SK-N-MC (cell line): ENCODE results near the gene UBXN11.
A peak's percentile ranks its signal among the peaks of the same experiment; 100 is the strongest.
"Not testable (repeated sequence)": the region's sequence is repeated elsewhere in the genome, so short reads cannot be mapped to it uniquely, and the experiment has no call there.

ENCODE experiments used
- DNase-seq: peaks from one replicate; pipeline ENCODE4 v3.0.0-alpha.2; 2011; ENCODE audit warnings: low read depth, low spot score
- H3K27ac ChIP-seq: fragments of 200-600 bp; sonication (generic); 2 replicates; pipeline ENCODE4 v1.5.1; 2016; ENCODE audit warnings: mixed run types
- H3K36me3 ChIP-seq: fragments of 200-600 bp; sonication (generic); 2 replicates; pipeline ENCODE4 v1.6.1; 2017; ENCODE audit warnings: antibody characterized with exemption, low read length, mixed read lengths; ENCODE audit not compliant: insufficient read depth
- H3K4me3 ChIP-seq: fragments of 200-600 bp; sonication (generic); 2 replicates; pipeline ENCODE4 v1.5.1; 2016
- H3K9ac ChIP-seq: fragments of 200-600 bp; sonication (generic); 2 replicates; pipeline ENCODE4 v1.8.0; 2017; ENCODE audit warnings: mixed run types, mixed read lengths; ENCODE audit not compliant: insufficient read length
- H3K9me3 ChIP-seq: fragments of 200-600 bp; sonication (generic); 2 replicates; pipeline ENCODE4 v1.6.1; 2017; ENCODE audit warnings: low read depth, mild to moderate bottlenecking, antibody characterized with exemption, low read length, moderate library complexity, mixed read lengths
- EZH2 ChIP-seq: fragments of 200-600 bp; sonication (generic); IDR thresholded peaks from one replicate; pipeline ENCODE4 v1.6.1; 2017; ENCODE audit warnings: antibody characterized with exemption
- FOXP2 ChIP-seq: optimal IDR thresholded peaks from 2 replicates; pipeline ENCODE3; 2011; ENCODE audit warnings: mild to moderate bottlenecking, moderate library complexity; ENCODE audit not compliant: insufficient read depth; ENCODE audit errors: extremely low read length, control extremely low read depth
- POLR2AphosphoS5 ChIP-seq: IDR thresholded peaks from 2 replicates; pipeline ENCODE4 v1.6.1; 2012; ENCODE audit warnings: mild to moderate bottlenecking, low read depth, low read length, borderline replicate concordance

Gene UBXN11

GRCh38 chr1:26317146-26317545 is 10.7 kb upstream of the UBXN11 start:
- DNase-seq = no peak
- Histone ChIP-seq H3K9me3 (no peaks in the 10 kb centered on the region), H3K27ac (no peak overlapping the region), H3K36me3 (no peaks in the 10 kb centered on the region), H3K9ac (no peak overlapping the region), H3K4me3 (no peak overlapping the region)
- no peak for TF ChIP-seq POLR2AphosphoS5

- DNase-seq = no peak
- no peak for TF ChIP-seq EZH2
- no peaks in the 10 kb centered on the region for H3K36me3 ChIP-seq
- no peak overlapping the region for H3K4me3 ChIP-seq
- no peaks in the 10 kb centered on the region for H3K9me3 ChIP-seq
- no peak overlapping the region for H3K27ac ChIP-seq
- H3K9ac ChIP-seq = no peak overlapping the region
Observed at GRCh38 chr1:26315874-26316850, 9.7 kb upstream of the UBXN11 start.

GRCh38 chr1:26314501-26314900 is 8.1 kb upstream of the UBXN11 start:
- TF ChIP-seq FOXP2 = no peak
- no peak for TF ChIP-seq POLR2AphosphoS5
- no peak for TF ChIP-seq EZH2
- H3K36me3 ChIP-seq = no peaks in the 10 kb centered on the region
- no peak for DNase-seq
- no peaks in the 10 kb centered on the region for H3K9me3 ChIP-seq
- H3K27ac ChIP-seq = no peak overlapping the region
- H3K9ac ChIP-seq = no peak overlapping the region
- no peak overlapping the region for H3K4me3 ChIP-seq

GRCh38 chr1:26307966-26308899 is 1.8 kb upstream of the UBXN11 start:
- not testable (repeated sequence) for DNase-seq, H3K4me3 ChIP-seq, H3K9me3 ChIP-seq, H3K27ac ChIP-seq, H3K9ac ChIP-seq, H3K36me3 ChIP-seq

- peak overlapping the region; percentile 82 for H3K9ac ChIP-seq
- H3K4me3 ChIP-seq = peak overlapping the region; percentile 89
- H3K27ac ChIP-seq = no peak overlapping the region
- no peaks in the 10 kb centered on the region for H3K9me3 ChIP-seq
- no peaks in the 10 kb centered on the region for H3K36me3 ChIP-seq
- no peak for TF ChIP-seq POLR2AphosphoS5
- no peak for TF ChIP-seq EZH2
- TF ChIP-seq FOXP2 = no peak
- no peak for DNase-seq
Observed at GRCh38 chr1:26307363-26307781, 936 bp upstream of the UBXN11 start.

- no peak for DNase-seq
- H3K4me3 ChIP-seq = peak overlapping the region; percentile 89
- H3K36me3 ChIP-seq = no peaks in the 10 kb centered on the region
- no peak for TF ChIP-seq POLR2AphosphoS5
- H3K9ac ChIP-seq = peak overlapping the region; percentile 77
- H3K27ac ChIP-seq = no peak overlapping the region
- no peaks in the 10 kb centered on the region for H3K9me3 ChIP-seq
Observed at GRCh38 chr1:26305667-26306289, 658 bp downstream of the UBXN11 start.

GRCh38 chr1:26302733-26303405 is 3.6 kb downstream of the UBXN11 start:
- Histone ChIP-seq H3K9me3 (no peaks in the 10 kb centered on the region), H3K9ac (no peak overlapping the region), H3K27ac (no peak overlapping the region), H3K36me3 (no peaks in the 10 kb centered on the region), H3K4me3 (no peak overlapping the region)
- no peak for DNase-seq
- TF ChIP-seq EZH2 (no peak), POLR2AphosphoS5 (no peak), FOXP2 (no peak)
